Skeletal muscle tissue (tissue), 4 donors: ENCODE measurements around the gene UBE2E1. TPM values are rescaled to one million over a fixed set of nuclear protein-coding genes. Genes with fewer than 3 reads are reported as not detected.
"Not testable (repeated sequence)": the region's sequence is repeated elsewhere in the genome, so short reads cannot be mapped to it uniquely, and the experiment has no call there.

Source experiments
- H3K27ac ChIP-seq: one replicate; pipeline ENCODE4 v1.7.0; 2013; ENCODE audit warnings: mild to moderate bottlenecking, low read depth, low read length, inconsistent platforms
- H3K27me3 ChIP-seq, 3 donors: one replicate each; pipeline ENCODE4 v1.7.0; 2013; ENCODE audit warnings: low read length in 3 of 3; ENCODE audit not compliant: control insufficient read depth in 3 of 3, insufficient read depth in 3 of 3
- H3K36me3 ChIP-seq, 3 donors: one replicate each; pipeline ENCODE4 v1.7.0; 2013; ENCODE audit warnings: low read length in 3 of 3; ENCODE audit not compliant: control insufficient read depth in 3 of 3, insufficient read depth in 3 of 3
- H3K4me1 ChIP-seq, 3 donors: one replicate each; pipeline ENCODE4 v1.7.0; 2013; ENCODE audit warnings: low read length in 3 of 3, mild to moderate bottlenecking in 3 of 3; ENCODE audit not compliant: control insufficient read depth in 3 of 3, insufficient read depth in 3 of 3
- H3K4me3 ChIP-seq, 3 donors: one replicate each; pipeline ENCODE4 v1.7.0; 2013; ENCODE audit warnings: low read length in 3 of 3
- H3K9ac ChIP-seq, 3 donors: one replicate each; pipeline ENCODE4 v1.7.0; 2013; ENCODE audit warnings: low read length in 3 of 3, mild to moderate bottlenecking in 3 of 3, moderate library complexity in 2 of 3, low read depth in 1 of 3
- H3K9me3 ChIP-seq, 3 donors: one replicate each; pipeline ENCODE4 v1.7.0; 2013; ENCODE audit warnings: low read length in 3 of 3; ENCODE audit not compliant: control insufficient read depth in 3 of 3
- total RNA-seq: library from RNA; depleted of rRNA; stranded (reverse); fragments of >200 nt; gene quantifications from one replicate; pipeline ENCODE4 v1.2.3, GENCODE V29; 2014
- donor health status: Osteomylitis.

The UBE2E1 gene
- total RNA-seq, 1 donor from 2014 or later, result 83.0 TPM

GRCh38 chr3:23836536-23837230, 30.9 kb downstream of the UBE2E1 start:
- Histone ChIP-seq H3K9ac (no peak overlapping the region), H3K4me3 (no peak overlapping the region), H3K9me3 (no peaks in the 10 kb centered on the region), H3K27ac (no peak overlapping the region), H3K4me1 (peaks cover 8 to 15% (median 14%) of the 10 kb centered on the region in 3 donors), H3K27me3 (no peaks in the 10 kb centered on the region), H3K36me3 (no peaks in the 10 kb centered on the region)

GRCh38 chr3:23837286-23837685, 31.5 kb downstream of the UBE2E1 start:
- H3K4me1 ChIP-seq, result peaks cover 8 to 15% (median 14%) of the 10 kb centered on the region in 3 donors
- no peaks in the 10 kb centered on the region for H3K36me3 ChIP-seq
- H3K9ac ChIP-seq, result no peak overlapping the region
- no peak overlapping the region for H3K4me3 ChIP-seq
- H3K27me3 ChIP-seq, result no peaks in the 10 kb centered on the region
- no peak overlapping the region for H3K27ac ChIP-seq
- H3K9me3 ChIP-seq, result no peaks in the 10 kb centered on the region

- Histone ChIP-seq H3K4me3 (no peak overlapping the region), H3K27me3 (no peaks in the 10 kb centered on the region), H3K9me3 (no peaks in the 10 kb centered on the region), H3K9ac (no peak overlapping the region), H3K27ac (no peak overlapping the region), H3K36me3 (no peaks in the 10 kb centered on the region), H3K4me1 (peaks cover 8 to 15% (median 14%) of the 10 kb centered on the region in 3 donors)
Measured at GRCh38 chr3:23837691-23838090, 31.9 kb downstream of the UBE2E1 start.

DNA sequence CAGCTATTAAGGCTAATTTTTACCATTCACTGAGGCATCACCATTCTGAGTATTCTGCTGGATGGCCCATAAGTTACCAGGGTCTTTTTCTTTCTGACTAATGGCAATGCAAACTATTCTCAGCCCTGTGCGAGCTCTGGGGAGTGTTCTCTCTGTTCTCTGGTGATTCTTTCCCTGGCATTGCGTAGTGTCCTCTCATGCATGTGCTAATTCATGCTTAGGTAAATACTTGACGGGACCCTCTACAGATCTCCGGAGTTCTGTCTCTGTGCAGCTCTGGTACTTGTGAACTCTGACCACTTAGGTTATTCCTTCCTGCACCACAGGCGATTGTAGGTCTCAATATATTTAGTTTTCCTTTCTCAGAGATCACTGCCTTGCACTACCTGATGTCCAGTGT, 34.8 kb downstream of the UBE2E1 start:
- Histone ChIP-seq H3K4me1 (peaks cover 8 to 15% (median 14%) of the 10 kb centered on the region in 3 donors), H3K27me3 (no peaks in the 10 kb centered on the region), H3K27ac (no peak overlapping the region), H3K4me3 (no peak overlapping the region), H3K9me3 (no peaks in the 10 kb centered on the region), H3K9ac (no peak overlapping the region), H3K36me3 (no peaks in the 10 kb centered on the region)

- Histone ChIP-seq H3K36me3 (no peaks in the 10 kb centered on the region), H3K4me3 (no peak overlapping the region), H3K4me1 (peaks cover 0 to 5% (median 3%) of the 10 kb centered on the region in 3 donors), H3K9ac (no peak overlapping the region), H3K27ac (no peak overlapping the region), H3K27me3 (no peaks in the 10 kb centered on the region), H3K9me3 (no peaks in the 10 kb centered on the region)
Measured at GRCh38 chr3:23843869-23844268, 38.1 kb downstream of the UBE2E1 start.

DNA sequence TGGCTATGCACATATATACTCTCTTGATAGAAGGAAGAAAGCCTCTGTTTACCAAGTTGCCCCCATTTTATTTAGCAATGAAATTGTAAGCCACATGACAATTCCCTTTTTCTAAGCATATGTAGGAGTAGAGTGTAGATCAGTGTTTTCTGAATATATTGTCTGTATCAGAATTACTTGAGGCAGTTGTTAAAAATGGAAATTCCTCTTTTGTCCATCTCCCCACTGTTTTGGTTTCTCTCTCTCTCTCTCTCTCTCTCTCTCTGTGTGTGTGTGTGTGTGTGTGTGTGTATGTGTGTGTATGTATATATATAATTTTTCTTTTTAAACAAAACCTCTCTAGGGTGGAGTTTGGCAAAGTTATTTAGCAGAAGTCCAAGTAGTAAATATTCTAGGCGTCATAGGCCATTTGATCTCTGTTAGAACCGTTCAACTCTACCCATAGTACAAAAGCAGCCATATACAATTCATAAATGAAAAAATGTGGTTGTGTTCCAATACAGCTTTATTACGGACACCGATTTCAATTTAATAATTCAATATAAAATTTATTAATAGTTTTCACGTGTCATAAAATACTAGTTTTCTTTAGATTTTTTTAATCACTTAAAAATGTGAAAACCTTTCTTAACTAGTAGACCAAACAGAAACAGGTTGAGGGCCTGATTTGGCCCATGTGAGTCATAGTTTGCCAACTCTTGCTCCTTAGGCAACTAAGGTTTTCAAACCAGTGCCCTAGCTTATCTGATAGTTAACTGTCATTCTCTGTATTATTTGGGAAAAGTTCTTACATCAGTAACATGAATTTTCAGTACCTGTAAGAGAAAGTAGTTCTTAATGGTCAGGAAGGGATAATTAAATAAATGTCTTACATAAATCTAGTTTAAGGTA, 39.8 kb downstream of the UBE2E1 start:
- H3K27me3 ChIP-seq, result no peaks in the 10 kb centered on the region
- H3K27ac ChIP-seq, result no peak overlapping the region
- H3K36me3 ChIP-seq, result no peaks in the 10 kb centered on the region
- H3K9ac ChIP-seq, result no peak overlapping the region
- H3K9me3 ChIP-seq, result no peaks in the 10 kb centered on the region
- peaks cover 0 to under 1% (median 0%) of the 10 kb centered on the region in 3 donors for H3K4me1 ChIP-seq
- no peak overlapping the region for H3K4me3 ChIP-seq

DNA sequence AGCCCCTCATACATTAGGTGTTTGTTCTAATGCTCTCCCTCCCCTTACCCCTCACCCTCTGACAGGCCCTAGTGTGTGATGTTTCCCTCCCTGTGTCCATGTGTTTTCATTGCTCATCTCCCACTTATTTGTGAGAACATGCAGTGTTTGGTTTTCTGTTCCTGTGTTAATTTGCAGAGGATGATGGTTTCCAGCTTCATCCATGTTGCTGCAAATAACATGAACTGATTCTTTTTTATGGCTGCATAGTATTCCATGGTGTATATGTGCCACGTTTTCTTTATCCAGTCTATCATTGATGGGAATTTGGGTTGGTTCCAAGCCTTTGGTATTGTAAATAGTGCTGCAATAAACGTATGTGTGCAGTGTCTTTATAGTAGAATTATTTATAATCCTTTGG, 43.7 kb downstream of the UBE2E1 start:
- H3K36me3 ChIP-seq, H3K27ac ChIP-seq, H3K9me3 ChIP-seq: not testable (repeated sequence)

DNA sequence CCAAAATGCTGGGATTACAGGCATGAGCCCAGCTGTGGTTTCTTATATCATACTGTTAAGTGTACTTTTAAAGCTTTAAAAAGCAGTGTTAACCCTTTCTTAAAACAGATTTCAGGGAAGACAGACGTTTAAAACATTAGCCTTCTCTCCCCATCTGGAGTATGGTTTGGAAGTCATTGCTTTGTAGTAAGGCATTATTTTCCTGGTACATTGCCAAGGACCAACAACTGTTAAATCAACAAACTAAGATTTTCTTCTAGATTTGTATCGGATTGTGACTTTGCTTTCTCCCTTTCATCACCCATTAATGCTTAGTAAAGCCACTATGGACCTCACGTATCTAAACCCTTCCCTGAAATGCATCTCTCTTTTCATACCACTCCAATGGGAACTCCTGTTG, 50.5 kb downstream of the UBE2E1 start:
- no peaks in the 10 kb centered on the region for H3K27me3 ChIP-seq
- no peak overlapping the region for H3K9ac ChIP-seq
- H3K9me3 ChIP-seq, result no peaks in the 10 kb centered on the region
- H3K4me3 ChIP-seq, result no peak overlapping the region
- peak overlapping the region; percentile 25 for H3K27ac ChIP-seq
- H3K4me1 ChIP-seq, result peaks cover 28 to 30% (median 29%) of the 10 kb centered on the region in 3 donors
- no peaks in the 10 kb centered on the region for H3K36me3 ChIP-seq

More for the DNA sequence above, 43.7 kb downstream of the UBE2E1 start:
- H3K9ac ChIP-seq, H3K27me3 ChIP-seq, H3K4me1 ChIP-seq, H3K4me3 ChIP-seq: not testable (repeated sequence)

- no peaks in the 10 kb centered on the region for H3K36me3 ChIP-seq
- no peaks in the 10 kb centered on the region for H3K27me3 ChIP-seq
- H3K4me1 ChIP-seq, result peaks cover 28 to 35% (median 29%) of the 10 kb centered on the region in 3 donors
- peak overlapping the region; percentile 73 for H3K27ac ChIP-seq
- H3K9me3 ChIP-seq, result no peaks in the 10 kb centered on the region
- H3K4me3 ChIP-seq, result peak overlapping the region in 2 of 3 donors; percentile 6 to 34
- H3K9ac ChIP-seq, result peak overlapping the region in 1 of 3 donors; percentile 17
Measured at GRCh38 chr3:23859012-23859743, 53.4 kb downstream of the UBE2E1 start.
